ENCODE data around the gene CYP4F11. TPM values are rescaled to one million over a fixed set of nuclear protein-coding genes. Genes with fewer than 3 reads are reported as not detected.
A peak's percentile ranks its signal among the peaks of the same experiment; 100 is the strongest.

The CYP4F11 gene
- total RNA-seq, 4 donors from 2014 or later: 0.32 to 0.66 TPM; not detected in 2

GRCh38 chr19:15948223-15949058 lies 14.1 kb upstream of the CYP4F11 start, which contains the start of gene OR10H4:
Gene OR10H4 (plus strand): TSS chr19:15949008. CDS start chr19:15949008, 0 bp downstream.
- no peak within 1 kb of the TSS for H3K4me3 ChIP-seq
- TF ChIP-seq CTCF (IDR thresholded peaks at IDR 0.05) (no peak), POLR2A (IDR thresholded peaks at IDR 0.05; ENCODE audit: low read depth) (no peak), EP300 (IDR thresholded peaks at IDR 0.05) (no peak), POLR2AphosphoS5 (IDR thresholded peaks at IDR 0.05) (no peak)
- no peaks in the 10 kb centered on the region for H3K36me3 ChIP-seq
- DNase-seq (ENCODE audit: extremely low spot score): no peak
- no peak within 1 kb of the TSS for H3K27ac ChIP-seq (replicated peaks in 1 of 4)
- peaks cover 0 to 22% (median 6%) of the 10 kb centered on the region in 4 donors for H3K27me3 ChIP-seq
- no peaks in the 10 kb centered on the region for H3K4me1 ChIP-seq
- peaks cover 0 to 40% (median 30%) of the 10 kb centered on the region in 4 donors for H3K9me3 ChIP-seq
- intact Hi-C loops (cut with DNase I): no loop called here

- no peaks in the 10 kb centered on the region for H3K36me3 ChIP-seq
- peaks cover 0 to 22% (median 0%) of the 10 kb centered on the region in 4 donors for H3K27me3 ChIP-seq
- no peaks in the 10 kb centered on the region for H3K4me1 ChIP-seq
- H3K9me3 ChIP-seq: peaks cover 0 to 40% (median 30%) of the 10 kb centered on the region in 4 donors
- TF ChIP-seq POLR2A (IDR thresholded peaks at IDR 0.05; ENCODE audit: low read depth): no peak
- intact Hi-C loops (cut with DNase I): no loop called here
- H3K27ac ChIP-seq (replicated peaks in 1 of 4): no peak overlapping the region
- 47% methylated on average over 4 of the region's 4 CpGs for WGBS
- no peak for DNase-seq (ENCODE audit: extremely low spot score)
- H3K4me3 ChIP-seq: no peak overlapping the region
Observed at GRCh38 chr19:15945301-15945700, 11.0 kb upstream of the CYP4F11 start.

GRCh38 chr19:15944401-15944800 lies 10.1 kb upstream of the CYP4F11 start:
- no peak for DNase-seq (ENCODE audit: extremely low spot score)
- H3K36me3 ChIP-seq: no peaks in the 10 kb centered on the region
- no peak overlapping the region for H3K27ac ChIP-seq (replicated peaks in 1 of 4)
- WGBS: 67% methylated on average over 4 of the region's 4 CpGs
- TF ChIP-seq POLR2AphosphoS5 (IDR thresholded peaks at IDR 0.05) (no peak), EP300 (IDR thresholded peaks at IDR 0.05) (no peak), POLR2A (IDR thresholded peaks at IDR 0.05; ENCODE audit: low read depth) (no peak), CTCF (IDR thresholded peaks at IDR 0.05) (no peak)
- intact Hi-C loops (cut with DNase I): no loop called here
- H3K9me3 ChIP-seq: peaks cover 0 to 36% (median 27%) of the 10 kb centered on the region in 4 donors
- H3K4me1 ChIP-seq: no peaks in the 10 kb centered on the region
- H3K27me3 ChIP-seq: peaks cover 0 to 21% (median 0%) of the 10 kb centered on the region in 4 donors
- no peak overlapping the region for H3K4me3 ChIP-seq

GRCh38 chr19:15937771-15938170 lies 3.4 kb upstream of the CYP4F11 start:
- no peak for TF ChIP-seq EP300 (IDR thresholded peaks at IDR 0.05)
- TF ChIP-seq POLR2AphosphoS5 (IDR thresholded peaks at IDR 0.05): no peak
- TF ChIP-seq CTCF (IDR thresholded peaks at IDR 0.05): no peak
- no peak for TF ChIP-seq POLR2A (IDR thresholded peaks at IDR 0.05; ENCODE audit: low read depth)
- Histone ChIP-seq H3K36me3 (no peaks in the 10 kb centered on the region), H3K4me3 (no peak overlapping the region), H3K27me3 (peaks cover 0 to 25% (median 10%) of the 10 kb centered on the region in 4 donors), H3K9me3 (peaks cover 0 to 7% (median 6%) of the 10 kb centered on the region in 4 donors), H3K27ac (replicated peaks in 1 of 4) (no peak overlapping the region), H3K4me1 (peaks cover 0 to 12% (median 1%) of the 10 kb centered on the region in 4 donors)
- WGBS: 71% methylated on average over 2 of the region's 2 CpGs
- intact Hi-C loops (cut with DNase I): no loop called here
- DNase-seq (ENCODE audit: extremely low spot score): peak; percentile 66

GRCh38 chr19:15936950-15937349 lies 2.6 kb upstream of the CYP4F11 start:
- intact Hi-C loops (cut with DNase I): no loop called here
- peaks cover 0 to 12% (median 1%) of the 10 kb centered on the region in 4 donors for H3K4me1 ChIP-seq
- no peak overlapping the region for H3K4me3 ChIP-seq
- peaks cover 0 to 25% (median 10%) of the 10 kb centered on the region in 4 donors for H3K27me3 ChIP-seq
- peak; percentile 88 for DNase-seq (ENCODE audit: extremely low spot score)
- no peak overlapping the region for H3K27ac ChIP-seq (replicated peaks in 1 of 4)
- peaks cover 0 to 7% (median 6%) of the 10 kb centered on the region in 4 donors for H3K9me3 ChIP-seq
- no peaks in the 10 kb centered on the region for H3K36me3 ChIP-seq
- no peak for TF ChIP-seq EP300 (IDR thresholded peaks at IDR 0.05)
- TF ChIP-seq CTCF (IDR thresholded peaks at IDR 0.05): no peak
- no CpG with 5 or more reads among the region's 2 CpGs for WGBS
